GM11168 (cell line): ENCODE measurements around the gene CCDC28A.

Experiments used
- in situ Hi-C: fragments of 300-500 bp; cut with MboI; formaldehyde crosslinking; loops from one replicate; pipeline ENCODE4 v1.12.0; 2022; ENCODE audit warnings: low sequenced_read_pairs; ENCODE audit not compliant: unreplicated experiment

CCDC28A gene

DNA sequence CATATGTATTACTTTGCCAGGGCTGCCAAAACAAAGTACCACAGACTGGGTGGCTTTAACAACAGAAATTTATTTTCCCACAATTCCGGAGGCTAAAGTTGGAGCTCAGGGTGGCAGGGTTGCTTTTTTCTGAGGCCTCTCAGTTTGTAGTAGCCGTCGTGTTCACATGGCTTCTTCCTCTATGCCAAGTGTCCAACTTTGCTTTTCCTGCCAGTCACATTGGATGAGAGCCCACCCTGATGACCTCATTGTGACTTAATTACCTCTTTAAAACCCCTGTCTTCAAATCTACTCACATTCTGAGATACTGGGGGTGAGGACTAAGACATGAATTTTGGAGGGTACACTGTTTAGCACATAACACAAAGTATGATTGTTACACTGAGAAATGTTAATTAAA is 12.4 kb downstream of the CCDC28A start:
- in situ Hi-C loops, result no loop called here

DNA sequence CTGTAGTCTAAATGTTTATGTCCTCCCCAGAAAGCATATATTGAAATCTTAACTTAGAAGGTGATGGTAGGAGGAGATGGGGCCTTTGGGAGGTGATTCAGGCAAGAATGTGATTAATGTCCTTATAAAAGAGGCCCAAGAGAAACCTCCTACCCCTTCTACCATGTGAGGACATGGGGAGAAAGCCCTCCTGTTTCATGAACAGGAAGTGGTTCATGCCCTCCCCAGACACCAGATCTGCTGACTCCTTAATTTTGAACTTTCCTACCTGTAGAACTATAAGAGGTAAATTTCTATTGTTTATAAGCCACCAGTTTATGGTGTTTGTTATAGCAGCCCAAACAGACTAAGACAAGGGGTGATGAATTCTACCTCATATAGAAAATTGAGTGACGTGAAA is 13.6 kb downstream of the CCDC28A start:
- in situ Hi-C loops, result no loop called here

GRCh38 chr6:138795809-138796603 is 22.4 kb downstream of the CCDC28A start, which contains the start of gene ECT2L:
Gene ECT2L (plus strand): TSS chr6:138796087. CDS start chr6:138813275, 17,188 bp downstream.
- in situ Hi-C loops, result no loop called here

DNA sequence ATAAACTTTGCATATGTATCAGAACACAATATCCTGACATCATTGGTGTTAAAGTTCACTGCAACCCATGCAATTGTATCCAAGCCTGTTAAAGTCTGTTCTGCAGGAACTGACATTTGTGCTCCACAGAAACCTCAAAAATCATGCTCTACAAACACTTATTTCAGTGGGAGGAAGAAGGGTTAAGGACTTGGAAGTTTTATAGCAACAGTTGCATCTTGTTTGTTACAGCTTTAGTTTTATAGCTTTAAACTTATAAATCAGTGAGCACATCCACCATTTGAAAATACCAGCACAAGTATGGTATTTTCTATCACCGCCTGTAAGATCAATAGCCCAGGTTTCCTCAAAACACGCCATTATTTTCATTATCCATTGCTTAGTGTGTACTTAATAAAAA is 23.2 kb downstream of the CCDC28A start:
- in situ Hi-C loops, result no loop called here

- in situ Hi-C loops, result no loop called here
Observed at GRCh38 chr6:138797806-138798446, 24.4 kb downstream of the CCDC28A start.

DNA sequence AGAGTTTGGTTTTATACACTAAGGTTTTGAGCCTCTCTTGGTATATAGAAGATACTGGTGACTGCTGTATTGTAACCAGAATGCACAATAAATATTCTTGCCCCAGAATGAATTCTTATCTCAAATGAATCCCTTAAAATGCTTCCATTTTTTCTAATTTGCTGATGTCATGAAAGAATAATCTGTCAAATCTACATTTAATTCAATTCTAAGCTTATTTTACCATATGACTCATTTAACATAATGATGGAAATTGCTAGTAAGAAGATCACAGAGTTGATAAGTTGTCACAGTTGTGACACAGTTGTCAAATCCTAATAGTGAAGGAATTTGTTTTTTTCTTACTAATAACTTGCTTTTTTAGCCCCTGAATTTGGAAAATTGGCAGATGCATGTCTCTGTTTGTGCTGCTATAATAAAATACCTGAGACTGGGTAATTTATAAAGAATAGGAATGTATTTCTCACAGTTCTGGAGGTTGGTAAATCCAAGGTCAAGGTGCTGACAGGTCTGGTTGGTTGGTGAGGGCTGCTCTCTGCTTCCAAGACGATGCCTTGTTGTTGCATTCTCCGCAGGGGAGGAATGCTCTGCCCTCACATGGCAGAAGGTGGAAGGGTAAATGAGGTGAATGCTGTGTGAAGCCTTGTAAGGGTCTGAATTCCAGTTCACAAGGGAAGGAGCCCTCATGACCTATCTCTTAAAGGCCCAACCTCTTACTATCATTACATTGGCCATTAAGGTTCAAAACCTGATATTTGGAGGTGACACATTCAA is 27.0 kb downstream of the CCDC28A start:
- in situ Hi-C loops, result loop anchor here (25.0 kb wide), 1 partner anchor 312 kb away; no protein-coding TSS in a partner anchor

- in situ Hi-C loops, result loop anchor here (25.0 kb wide), 1 partner anchor 309 kb away; no protein-coding TSS in a partner anchor
Observed at GRCh38 chr6:138803331-138803730, 29.8 kb downstream of the CCDC28A start.

DNA sequence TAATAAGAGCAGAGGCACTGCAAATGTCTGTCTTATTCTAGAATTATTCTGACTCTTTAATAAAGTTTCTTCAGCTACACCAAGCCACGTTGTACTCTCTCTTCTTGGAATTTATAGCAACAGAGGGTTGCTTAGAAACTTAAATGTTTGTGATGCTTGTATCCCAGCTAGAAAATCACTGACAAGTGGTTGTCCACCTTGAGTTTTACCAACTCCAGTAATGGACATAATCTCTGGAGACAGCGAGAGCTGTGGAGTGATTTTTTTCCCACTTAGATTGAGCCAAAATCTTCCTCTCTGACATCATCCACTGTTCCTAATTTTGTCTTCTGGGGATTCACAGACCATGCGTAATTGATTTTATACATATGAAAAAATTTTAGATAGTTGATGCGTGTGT is 30.3 kb downstream of the CCDC28A start:
- in situ Hi-C loops, result loop anchor here (25.0 kb wide), 1 partner anchor 308 kb away; no protein-coding TSS in a partner anchor

GRCh38 chr6:138805016-138805765 is 31.6 kb downstream of the CCDC28A start:
- in situ Hi-C loops, result loop anchor here (25.0 kb wide), 1 partner anchor 307 kb away; no protein-coding TSS in a partner anchor

DNA sequence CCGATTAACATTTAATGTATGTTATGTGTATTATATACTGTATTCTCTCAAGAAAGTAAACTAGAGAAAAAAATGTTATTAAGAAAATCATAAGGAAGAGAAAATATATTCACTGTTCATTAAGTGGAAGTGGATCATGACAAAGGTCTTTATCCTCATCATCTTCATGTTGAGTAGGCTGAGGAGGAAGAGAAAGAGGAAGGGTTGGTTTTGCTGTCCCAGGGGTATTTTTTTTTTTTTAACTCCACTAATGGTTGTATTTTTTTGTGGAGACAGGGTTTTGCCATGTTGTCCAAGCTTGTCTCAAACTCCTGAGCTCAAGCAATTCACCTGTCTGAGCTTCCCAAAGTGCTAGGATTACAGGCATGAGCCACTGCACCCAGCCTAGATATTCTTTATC is 33.3 kb downstream of the CCDC28A start:
- in situ Hi-C loops, result loop anchor here (25.0 kb wide), 1 partner anchor 305 kb away; no protein-coding TSS in a partner anchor

- in situ Hi-C loops, result loop anchor here (5.0 to 25.0 kb wide), 3 partner anchors 178 to 555 kb away; partner anchors contain the start of gene REPS1
Observed at GRCh38 chr6:138809677-138810076, 36.1 kb downstream of the CCDC28A start.

DNA sequence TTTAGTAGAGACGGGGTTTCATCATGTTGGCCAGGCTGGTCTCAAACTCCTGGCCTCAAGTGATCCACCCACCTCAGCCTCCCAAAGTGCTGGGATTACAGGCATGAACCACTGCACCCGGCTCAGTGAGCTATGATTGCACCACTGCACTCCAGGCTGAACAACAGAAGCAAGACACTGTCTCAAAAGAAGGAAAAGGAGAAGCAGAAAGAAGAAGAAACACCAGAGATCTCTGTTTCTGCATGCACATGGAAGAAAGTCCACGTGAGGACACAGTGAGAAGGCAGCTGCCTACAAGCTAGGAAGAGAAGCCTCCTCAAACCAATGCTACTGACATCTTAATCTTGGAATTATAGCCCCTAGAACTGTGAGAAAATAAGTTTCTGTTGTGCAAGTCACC is 38.3 kb downstream of the CCDC28A start:
- in situ Hi-C loops, result loop anchor here (5.0 to 25.0 kb wide), 3 partner anchors 175 to 553 kb away; partner anchors contain the start of gene REPS1

GRCh38 chr6:138814179-138814834 is 40.7 kb downstream of the CCDC28A start:
- in situ Hi-C loops, result loop anchor here (5.0 to 25.0 kb wide), 3 partner anchors 173 to 550 kb away; partner anchors contain the start of gene REPS1

GRCh38 chr6:138815221-138815620 is 41.7 kb downstream of the CCDC28A start:
- in situ Hi-C loops, result loop anchor here (10.0 to 25.0 kb wide), 2 partner anchors 297 to 550 kb away; no protein-coding TSS in a partner anchor

DNA sequence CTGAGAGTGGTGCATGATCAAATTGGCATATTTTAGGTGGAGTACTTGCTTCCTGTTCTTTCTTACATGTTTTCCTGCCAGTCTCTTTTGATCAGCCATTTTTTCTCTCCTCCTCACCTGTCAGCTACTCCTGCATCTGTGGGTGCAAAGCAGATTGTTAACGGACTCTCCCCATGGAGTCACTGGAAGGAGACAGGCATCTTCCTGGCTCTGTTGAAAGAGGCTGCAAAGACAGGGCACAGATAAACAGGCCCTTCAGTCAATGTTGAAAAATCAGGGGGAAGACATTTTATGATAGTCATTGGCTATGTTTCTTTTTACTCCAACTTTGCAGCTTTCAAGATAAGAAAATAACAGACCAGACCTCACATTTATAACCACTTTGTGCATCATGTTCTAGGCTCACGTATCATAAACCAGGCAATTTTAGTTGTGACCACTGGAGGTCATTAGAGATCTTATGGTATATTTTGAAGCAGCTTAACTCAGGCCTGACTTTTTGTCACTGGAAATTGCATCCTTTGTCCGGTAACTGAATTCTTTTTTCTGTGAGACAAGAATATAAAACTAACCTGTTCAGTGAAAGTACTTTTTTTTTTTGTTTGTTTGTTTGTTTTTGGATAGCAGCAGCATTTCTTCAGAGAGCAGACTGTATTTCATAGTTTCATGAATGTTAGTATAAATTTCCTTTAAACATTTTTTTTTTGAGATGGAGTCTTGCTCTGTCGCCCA is 42.4 kb downstream of the CCDC28A start:
- in situ Hi-C loops, result loop anchor here (10.0 to 25.0 kb wide), 2 partner anchors 296 to 549 kb away; no protein-coding TSS in a partner anchor

GRCh38 chr6:138817799-138818198 is 44.2 kb downstream of the CCDC28A start:
- in situ Hi-C loops, result loop anchor here (10.0 to 25.0 kb wide), 2 partner anchors 295 to 547 kb away; no protein-coding TSS in a partner anchor

DNA sequence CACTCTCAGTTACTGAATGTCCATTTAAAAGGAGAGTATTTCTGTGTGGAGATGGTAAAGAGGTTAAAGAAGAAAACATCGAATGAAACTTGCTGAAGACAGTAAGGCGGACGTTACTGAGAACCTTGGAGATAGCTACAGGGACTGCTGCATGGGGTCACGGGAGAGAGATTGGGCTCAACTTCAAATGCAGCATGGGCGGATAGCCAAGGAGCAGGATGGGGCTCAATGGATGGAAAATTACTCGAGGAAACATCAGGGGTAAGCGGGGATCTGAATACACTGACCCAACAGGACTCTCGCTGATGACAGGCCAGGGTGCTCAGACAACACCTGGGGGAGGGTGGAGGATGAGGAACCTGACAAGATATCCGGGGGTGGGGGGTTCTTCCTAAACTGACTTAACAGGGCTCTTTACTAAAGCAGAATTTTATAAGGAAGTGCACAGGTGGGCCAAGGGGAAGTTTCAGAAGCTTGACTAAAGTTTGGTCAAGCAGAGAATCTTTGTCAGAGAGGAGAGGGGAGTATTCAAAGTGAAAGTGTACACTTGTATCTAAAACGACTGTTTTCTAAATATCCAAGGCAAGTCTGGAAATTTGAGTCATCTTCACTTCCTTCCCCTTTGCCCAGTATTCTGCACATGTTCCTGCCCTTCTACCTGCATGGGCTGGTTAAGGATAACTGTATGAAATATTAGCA is 45.1 kb downstream of the CCDC28A start:
- in situ Hi-C loops, result loop anchor here (10.0 to 25.0 kb wide), 2 partner anchors 294 to 546 kb away; no protein-coding TSS in a partner anchor
